Measurements from ENCODE around the gene DNAJC11. TPM values are rescaled to one million over a fixed set of nuclear protein-coding genes. Genes with fewer than 3 reads are reported as not detected.

Gene DNAJC11
- total RNA-seq, 1 experiment from 2014 or later: 61.0 TPM

DNA sequence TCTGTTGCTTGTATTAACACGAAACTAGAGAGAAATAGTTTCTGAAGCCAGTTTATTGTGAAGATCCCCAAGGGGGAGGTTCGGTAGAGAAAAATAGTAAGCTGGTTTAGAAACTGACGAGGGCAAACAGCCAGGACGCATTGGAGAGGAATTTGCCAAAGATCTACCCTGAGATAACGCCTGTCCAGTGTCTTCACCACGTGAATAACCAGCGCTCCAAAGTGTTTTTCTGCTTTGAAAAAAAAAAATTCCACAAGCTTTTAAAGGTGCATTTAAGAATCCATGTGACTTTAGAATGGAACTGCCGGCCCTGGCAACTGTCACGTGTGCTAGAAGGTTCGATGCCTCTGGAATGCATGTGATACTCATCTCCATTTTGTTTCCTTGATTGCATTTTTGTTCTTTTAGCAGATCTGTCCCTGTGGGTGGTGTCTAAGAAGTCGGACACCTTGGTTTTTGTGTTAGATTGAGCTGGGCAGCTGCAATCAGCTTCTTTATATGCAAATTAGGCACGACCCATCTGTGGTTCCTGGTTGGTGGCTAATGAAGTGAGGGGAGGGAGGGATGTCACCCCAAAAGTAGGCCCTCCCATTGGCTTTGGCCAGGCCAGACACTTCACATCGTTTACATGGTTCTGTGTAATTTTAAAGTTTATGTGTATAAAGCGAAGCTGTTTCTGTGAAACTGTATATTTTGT lies 78.2 kb downstream of the DNAJC11 start:
- no peak for DNase-seq
- Mint-ChIP-seq H3K36me3 (ENCODE audit: insufficient read depth, unreplicated experiment) (peaks cover 60% of the 10 kb centered on the region), H3K4me3 (ENCODE audit: unreplicated experiment) (no peak overlapping the region), H3K4me1 (ENCODE audit: low read depth, unreplicated experiment) (no peaks in the 10 kb centered on the region), H3K27me3 (ENCODE audit: insufficient read depth, unreplicated experiment) (no peaks in the 10 kb centered on the region), H3K9me3 (ENCODE audit: unreplicated experiment) (no peaks in the 10 kb centered on the region), H3K27ac (ENCODE audit: unreplicated experiment) (no peak overlapping the region)
- H3K27me3 ChIP-seq (replicated peaks; ENCODE audit: control insufficient read depth, insufficient read depth, low read length): no peaks in the 10 kb centered on the region
- ChIA-PET POLR2A (no interaction called here), CTCF (interaction anchor here (0.6 to 0.8 kb wide), 2 partner anchors 18 to 1046 kb away, joined by 3 read pairs; no protein-coding TSS in a partner anchor)
- no peaks in the 10 kb centered on the region for H3K4me1 ChIP-seq
- TF ChIP-seq, protein P1, sequence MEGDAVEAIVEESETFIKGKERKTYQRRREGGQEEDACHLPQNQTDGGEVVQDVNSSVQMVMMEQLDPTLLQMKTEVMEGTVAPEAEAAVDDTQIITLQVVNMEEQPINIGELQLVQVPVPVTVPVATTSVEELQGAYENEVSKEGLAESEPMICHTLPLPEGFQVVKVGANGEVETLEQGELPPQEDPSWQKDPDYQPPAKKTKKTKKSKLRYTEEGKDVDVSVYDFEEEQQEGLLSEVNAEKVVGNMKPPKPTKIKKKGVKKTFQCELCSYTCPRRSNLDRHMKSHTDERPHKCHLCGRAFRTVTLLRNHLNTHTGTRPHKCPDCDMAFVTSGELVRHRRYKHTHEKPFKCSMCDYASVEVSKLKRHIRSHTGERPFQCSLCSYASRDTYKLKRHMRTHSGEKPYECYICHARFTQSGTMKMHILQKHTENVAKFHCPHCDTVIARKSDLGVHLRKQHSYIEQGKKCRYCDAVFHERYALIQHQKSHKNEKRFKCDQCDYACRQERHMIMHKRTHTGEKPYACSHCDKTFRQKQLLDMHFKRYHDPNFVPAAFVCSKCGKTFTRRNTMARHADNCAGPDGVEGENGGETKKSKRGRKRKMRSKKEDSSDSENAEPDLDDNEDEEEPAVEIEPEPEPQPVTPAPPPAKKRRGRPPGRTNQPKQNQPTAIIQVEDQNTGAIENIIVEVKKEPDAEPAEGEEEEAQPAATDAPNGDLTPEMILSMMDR (IDR thresholded peaks at IDR 0.05; ENCODE audit: insufficient read depth in 1 of 2, low read depth in 1 of 2, low read length in 1 of 2, severe bottlenecking in 1 of 2, unreplicated experiment in 1 of 2): no peak
- intact Hi-C loops (cut with micrococcal nuclease; ENCODE audit: unreplicated experiment): no loop called here
- H3K4me3 ChIP-seq (ENCODE audit: low read depth, low read length): no peak overlapping the region
- BruUV-seq (replicated peaks): no TSS peak
- H3K36me3 ChIP-seq (ENCODE audit: control insufficient read depth, insufficient read depth, low read length): peaks cover 2% of the 10 kb centered on the region; the same call in 1 of the 2 replicates
- H3K9me3 ChIP-seq: no peaks in the 10 kb centered on the region

DNA sequence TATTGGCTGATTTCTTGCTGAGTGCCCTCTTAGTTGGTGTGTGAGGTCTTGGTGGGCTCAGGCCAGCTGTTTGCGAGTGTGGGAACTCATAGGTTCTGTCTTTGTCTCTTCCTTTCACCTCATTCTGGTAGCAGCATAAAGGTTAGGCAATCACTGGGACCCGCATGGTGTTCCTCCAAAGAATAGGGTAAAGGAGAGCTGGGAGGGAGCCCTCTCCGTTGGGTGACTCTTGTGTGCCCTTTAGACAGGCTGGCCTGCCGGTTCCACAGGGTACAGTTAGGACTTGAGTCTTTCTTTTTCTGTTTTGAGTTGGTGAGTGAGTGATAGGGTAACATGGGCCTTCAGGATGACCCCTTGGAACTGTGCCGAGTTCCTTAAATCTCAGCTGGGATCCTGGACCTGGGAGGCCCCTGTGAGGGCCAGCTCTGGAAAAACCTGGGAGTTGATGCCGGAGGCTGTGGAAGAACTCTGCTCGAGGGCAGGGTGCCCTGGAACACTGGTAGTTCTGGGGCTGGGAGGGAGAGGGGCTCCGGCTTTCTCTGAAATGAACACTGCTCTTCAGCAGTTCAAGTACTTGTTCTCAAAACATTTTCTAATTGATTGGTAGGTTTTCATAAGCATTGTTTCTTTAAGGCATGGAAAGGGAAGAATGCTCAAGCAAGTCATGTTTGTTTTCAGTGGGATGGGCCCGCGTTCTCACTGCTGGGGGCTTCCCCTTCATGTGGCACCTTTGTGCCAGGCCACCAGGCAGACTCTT lies 79.0 kb downstream of the DNAJC11 start:
- intact Hi-C loops (cut with micrococcal nuclease; ENCODE audit: unreplicated experiment): no loop called here
- Mint-ChIP-seq H3K9me3 (ENCODE audit: unreplicated experiment) (no peaks in the 10 kb centered on the region), H3K27ac (ENCODE audit: unreplicated experiment) (no peak overlapping the region), H3K27me3 (ENCODE audit: insufficient read depth, unreplicated experiment) (no peaks in the 10 kb centered on the region), H3K4me1 (ENCODE audit: low read depth, unreplicated experiment) (no peaks in the 10 kb centered on the region), H3K36me3 (ENCODE audit: insufficient read depth, unreplicated experiment) (peaks cover 55% of the 10 kb centered on the region), H3K4me3 (ENCODE audit: unreplicated experiment) (no peak overlapping the region)
- H3K4me3 ChIP-seq (ENCODE audit: low read depth, low read length): no peak overlapping the region
- no peak for DNase-seq
- ChIA-PET CTCF (interaction anchor here (0.8 kb wide), 1 partner anchor 19 kb away, joined by 3 read pairs; no protein-coding TSS in a partner anchor), POLR2A (no interaction called here)
- TF ChIP-seq, protein P1 (IDR thresholded peaks at IDR 0.05; ENCODE audit: insufficient read depth in 1 of 2, low read depth in 1 of 2, low read length in 1 of 2, severe bottlenecking in 1 of 2, unreplicated experiment in 1 of 2): no peak
- H3K27me3 ChIP-seq (replicated peaks; ENCODE audit: control insufficient read depth, insufficient read depth, low read length): no peaks in the 10 kb centered on the region
- H3K9me3 ChIP-seq: no peaks in the 10 kb centered on the region
- BruUV-seq (replicated peaks): no TSS peak
- H3K4me1 ChIP-seq: no peaks in the 10 kb centered on the region
- H3K36me3 ChIP-seq (ENCODE audit: control insufficient read depth, insufficient read depth, low read length): peaks cover 2% of the 10 kb centered on the region; the same call in 1 of the 2 replicates

DNA sequence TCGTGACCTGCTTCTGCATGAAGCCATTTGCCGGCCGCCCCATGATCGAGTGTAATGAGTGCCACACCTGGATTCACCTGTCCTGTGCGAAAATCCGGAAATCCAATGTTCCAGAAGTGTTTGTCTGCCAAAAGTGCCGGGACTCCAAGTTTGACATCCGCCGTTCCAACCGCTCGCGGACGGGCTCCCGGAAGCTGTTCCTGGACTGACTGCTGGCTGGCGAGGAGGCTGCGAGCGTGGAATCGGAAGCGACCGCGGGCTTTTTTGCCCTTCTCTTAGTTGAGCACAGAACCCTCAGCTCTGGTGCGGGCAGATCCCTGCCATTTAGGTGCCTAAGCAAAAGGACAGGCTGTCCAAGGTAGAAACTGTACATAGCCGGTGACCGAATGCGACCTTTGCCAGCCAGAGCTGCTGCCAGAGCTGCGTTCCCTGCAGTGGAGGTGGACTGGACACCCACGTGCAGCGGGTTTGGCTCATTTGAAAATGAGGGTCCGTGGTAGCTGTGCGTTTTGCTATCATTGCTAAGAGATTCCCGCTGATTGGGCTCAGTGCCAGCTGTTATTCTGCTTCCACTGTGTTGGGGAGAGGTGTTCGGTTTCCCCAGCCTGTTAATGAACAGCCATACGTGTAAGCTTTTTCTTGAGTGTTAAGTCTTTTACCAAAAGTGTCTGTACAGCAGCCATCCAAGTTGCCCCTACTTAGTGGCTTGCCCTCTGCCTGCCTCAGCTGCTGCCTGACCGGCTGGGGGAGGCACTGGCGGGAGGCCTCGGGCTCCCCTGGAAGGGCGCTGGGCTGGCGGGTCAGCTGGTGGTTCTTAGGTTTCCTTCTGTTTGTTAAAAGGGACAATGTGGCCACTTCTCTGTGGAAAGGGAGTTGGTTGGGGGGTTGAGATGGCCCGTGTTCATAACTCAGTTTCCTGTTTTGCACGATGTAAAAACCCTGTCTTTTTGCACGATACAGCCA lies 79.9 kb downstream of the DNAJC11 start:
- Histone ChIP-seq H3K36me3 (ENCODE audit: control insufficient read depth, insufficient read depth, low read length) (peaks cover 2% of the 10 kb centered on the region; the same call in 1 of the 2 replicates), H3K9me3 (no peaks in the 10 kb centered on the region), H3K27me3 (replicated peaks; ENCODE audit: control insufficient read depth, insufficient read depth, low read length) (no peaks in the 10 kb centered on the region), H3K4me3 (ENCODE audit: low read depth, low read length) (no peak overlapping the region), H3K4me1 (no peaks in the 10 kb centered on the region)
- intact Hi-C loops (cut with micrococcal nuclease; ENCODE audit: unreplicated experiment): no loop called here
- no TSS peak for BruUV-seq (replicated peaks)
- Mint-ChIP-seq H3K9me3 (ENCODE audit: unreplicated experiment) (no peaks in the 10 kb centered on the region), H3K27me3 (ENCODE audit: insufficient read depth, unreplicated experiment) (no peaks in the 10 kb centered on the region), H3K4me3 (ENCODE audit: unreplicated experiment) (no peak overlapping the region), H3K36me3 (ENCODE audit: insufficient read depth, unreplicated experiment) (peaks cover 55% of the 10 kb centered on the region), H3K27ac (ENCODE audit: unreplicated experiment) (no peak overlapping the region), H3K4me1 (ENCODE audit: low read depth, unreplicated experiment) (no peaks in the 10 kb centered on the region)
- TF ChIP-seq, protein P1 (IDR thresholded peaks at IDR 0.05; ENCODE audit: insufficient read depth in 1 of 2, low read depth in 1 of 2, low read length in 1 of 2, severe bottlenecking in 1 of 2, unreplicated experiment in 1 of 2): no peak
- POLR2A ChIA-PET: no interaction called here
- CTCF ChIA-PET: interaction anchor here (0.6 kb wide), 1 partner anchor 9 kb away, joined by 3 read pairs; no protein-coding TSS in a partner anchor
- no peak for DNase-seq
